Esophagus squamous epithelium (tissue), 5 donors: ENCODE data around the gene CDKN2B. TPM values are rescaled to one million over a fixed set of nuclear protein-coding genes. Genes with fewer than 3 reads are reported as not detected.

Source experiments
- DNase-seq: peaks from one replicate; lab custom pipeline; 2025; lab: John Stamatoyannopoulos, UW
- H3K27ac ChIP-seq, 4 donors: fragments of 200-600 bp; sonication (generic); one replicate each; pipeline ENCODE4 v1.5.1; 2016 to 2019; ENCODE audit warnings: mild to moderate bottlenecking in 1 of 4
- H3K27me3 ChIP-seq, 4 donors: fragments of 200-600 bp; sonication (generic); 1 replicate in 3 of 4; 2 replicates in 1 of 4; pipeline versions ENCODE4 v1.5.1 to v1.6.0; 2017 to 2021; ENCODE audit warnings: antibody characterized with exemption in 1 of 4
- H3K36me3 ChIP-seq, 3 donors: fragments of 200-600 bp; sonication (generic); one replicate each; pipeline ENCODE4 v1.5.1; 2016 to 2019
- H3K4me1 ChIP-seq, 3 donors: fragments of 200-600 bp; sonication (generic); one replicate each; pipeline ENCODE4 v1.5.1; 2017 to 2019
- H3K4me3 ChIP-seq, 4 donors: fragments of 200-600 bp; sonication (generic); 1 replicate in 3 of 4; 2 replicates in 1 of 4; pipeline ENCODE4 v1.5.1; 2016 to 2019; ENCODE audit warnings: mild to moderate bottlenecking in 2 of 4, moderate library complexity in 1 of 4
- H3K9me3 ChIP-seq, 3 donors: fragments of 200-600 bp; sonication (generic); one replicate each; pipeline ENCODE4 v1.5.1; 2016 to 2019
- POLR2A ChIP-seq, 4 donors: fragments of 450-650 bp; IDR thresholded peaks; one replicate each; pipeline ENCODE4 v1.6.1; 2017; ENCODE audit warnings: antibody characterized with exemption in 4 of 4, mild to moderate bottlenecking in 4 of 4, moderate library complexity in 3 of 4
- WGBS, 2 donors: methylation state at CpG; one replicate each; pipeline ENCODE4 v1.1.5; 2018; 5-methylcytosine and 5-hydroxymethylcytosine counted together
- intact Hi-C: fragments of 100-400 bp; cut with DNase I; formaldehyde crosslinking; loops from one replicate; pipeline ENCODE4 v1.15.0; 2022
- total RNA-seq, 4 donors: library from RNA; depleted of rRNA; stranded (reverse); fragments of >200 nt; gene quantifications; one replicate each; pipeline ENCODE4 v1.1.0, GENCODE V29; 2016
- TF ChIP-seq, protein P1 (sequence below), 6 experiments: fragments of 450-650 bp in 4 of 6; fragments of 200-600 bp in 2 of 6; sonication (generic) in 2 of 6; IDR thresholded peaks; one replicate each; pipeline ENCODE4 v1.5.1; 2016 to 2019; ENCODE audit warnings: antibody characterized with exemption in 6 of 6, mild to moderate bottlenecking in 4 of 6, moderate library complexity in 4 of 6
- donor health status: DM: yes; HTN: yes; CAD: no.

The CDKN2B gene
- total RNA-seq, 4 donors from 2014 or later, result 41.6 to 150 (median 87.6) TPM

- no peak overlapping the region for H3K27ac ChIP-seq
- 37 to 51% methylated on average over 9 of the region's 9 CpGs for whole genome bisulfite sequencing, 2 donors
- H3K9me3 ChIP-seq, result no peaks in the 10 kb centered on the region
- TF ChIP-seq POLR2A (IDR thresholded peaks at IDR 0.05), result no peak
- TF ChIP-seq, protein P1, sequence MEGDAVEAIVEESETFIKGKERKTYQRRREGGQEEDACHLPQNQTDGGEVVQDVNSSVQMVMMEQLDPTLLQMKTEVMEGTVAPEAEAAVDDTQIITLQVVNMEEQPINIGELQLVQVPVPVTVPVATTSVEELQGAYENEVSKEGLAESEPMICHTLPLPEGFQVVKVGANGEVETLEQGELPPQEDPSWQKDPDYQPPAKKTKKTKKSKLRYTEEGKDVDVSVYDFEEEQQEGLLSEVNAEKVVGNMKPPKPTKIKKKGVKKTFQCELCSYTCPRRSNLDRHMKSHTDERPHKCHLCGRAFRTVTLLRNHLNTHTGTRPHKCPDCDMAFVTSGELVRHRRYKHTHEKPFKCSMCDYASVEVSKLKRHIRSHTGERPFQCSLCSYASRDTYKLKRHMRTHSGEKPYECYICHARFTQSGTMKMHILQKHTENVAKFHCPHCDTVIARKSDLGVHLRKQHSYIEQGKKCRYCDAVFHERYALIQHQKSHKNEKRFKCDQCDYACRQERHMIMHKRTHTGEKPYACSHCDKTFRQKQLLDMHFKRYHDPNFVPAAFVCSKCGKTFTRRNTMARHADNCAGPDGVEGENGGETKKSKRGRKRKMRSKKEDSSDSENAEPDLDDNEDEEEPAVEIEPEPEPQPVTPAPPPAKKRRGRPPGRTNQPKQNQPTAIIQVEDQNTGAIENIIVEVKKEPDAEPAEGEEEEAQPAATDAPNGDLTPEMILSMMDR (IDR thresholded peaks at IDR 0.05), result no peak
- H3K4me3 ChIP-seq, result no peak overlapping the region
- H3K36me3 ChIP-seq, result no peaks in the 10 kb centered on the region
- intact Hi-C loops, result no loop called here
- DNase-seq, result no peak
- H3K27me3 ChIP-seq, result peaks cover 0 to 96% (median 22%) of the 10 kb centered on the region in 4 donors
- H3K4me1 ChIP-seq, result peaks cover 0 to 1% (median 0%) of the 10 kb centered on the region in 3 donors
Measured at GRCh38 chr9:21988056-21988990, 20.8 kb downstream of the CDKN2B start.

DNA sequence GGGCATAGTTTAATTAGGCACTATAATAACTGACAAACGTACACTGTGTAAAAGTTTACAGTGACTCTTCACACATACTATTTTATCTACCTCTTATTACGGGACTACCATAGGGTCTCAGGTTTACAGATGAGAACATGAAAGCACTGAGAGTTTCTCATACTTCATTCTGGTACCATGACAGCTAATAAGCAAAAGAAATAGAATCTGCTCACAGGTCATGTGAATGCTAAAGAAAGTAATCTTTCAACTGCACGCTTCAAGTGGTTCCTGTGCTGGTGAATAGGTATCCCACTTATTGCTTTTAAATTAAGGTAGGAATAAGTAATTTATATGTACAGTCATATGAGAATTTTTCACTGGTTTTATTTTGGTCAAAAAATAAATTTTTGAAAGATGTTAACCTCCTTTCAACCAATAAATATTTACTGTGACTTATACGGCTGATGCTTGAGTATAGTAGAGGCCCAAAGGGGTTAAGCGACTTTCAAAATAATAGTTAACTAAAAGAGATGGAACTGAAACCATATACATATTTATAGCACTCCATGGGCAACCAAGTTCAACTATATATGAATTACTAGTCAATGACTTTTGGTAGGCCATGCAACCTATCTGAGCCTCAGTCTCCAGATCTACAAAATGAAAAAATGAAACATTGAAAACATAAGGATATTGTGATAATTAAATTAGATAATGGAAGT is 23.0 kb downstream of the CDKN2B start:
- Histone ChIP-seq H3K27ac (no peak overlapping the region), H3K27me3 (peaks cover 0 to 100% (median 28%) of the 10 kb centered on the region in 4 donors), H3K9me3 (no peaks in the 10 kb centered on the region), H3K36me3 (no peaks in the 10 kb centered on the region), H3K4me3 (no peak overlapping the region), H3K4me1 (no peaks in the 10 kb centered on the region)
- DNase-seq, result no peak
- 78% methylated on average over 5 of the region's 5 CpGs for WGBS, 2 donors
- intact Hi-C loops, result no loop called here
- TF ChIP-seq, protein P1 (IDR thresholded peaks at IDR 0.05), result no peak

DNA sequence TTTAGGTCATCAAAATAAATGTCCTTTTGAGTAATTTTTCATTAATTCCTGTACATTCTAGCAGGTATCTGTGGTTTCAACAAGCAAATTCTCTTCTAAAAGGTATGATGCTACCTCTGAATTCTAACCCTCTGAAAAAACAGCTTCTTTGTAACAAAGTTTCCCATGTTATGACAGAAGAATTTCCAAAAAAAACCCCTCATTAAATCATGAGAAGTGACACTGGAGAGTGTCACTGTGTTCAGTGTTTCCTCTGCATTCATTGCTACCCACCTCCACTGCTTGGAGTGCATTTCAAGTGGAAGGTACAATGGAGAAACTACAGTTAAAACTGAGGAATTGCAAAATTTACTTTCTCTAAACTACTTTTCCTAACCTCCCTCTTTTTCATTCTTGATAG is 25.0 kb downstream of the CDKN2B start:
- H3K27ac ChIP-seq, result no peak overlapping the region
- no peaks in the 10 kb centered on the region for H3K36me3 ChIP-seq
- no peak overlapping the region for H3K4me3 ChIP-seq
- H3K4me1 ChIP-seq, result no peaks in the 10 kb centered on the region
- H3K27me3 ChIP-seq, result peaks cover 3 to 98% (median 26%) of the 10 kb centered on the region in 4 donors
- no peak for DNase-seq
- H3K9me3 ChIP-seq, result no peaks in the 10 kb centered on the region
- intact Hi-C loops, result no loop called here
- TF ChIP-seq, protein P1 (IDR thresholded peaks at IDR 0.05), result no peak
- TF ChIP-seq POLR2A (IDR thresholded peaks at IDR 0.05), result no peak

DNA sequence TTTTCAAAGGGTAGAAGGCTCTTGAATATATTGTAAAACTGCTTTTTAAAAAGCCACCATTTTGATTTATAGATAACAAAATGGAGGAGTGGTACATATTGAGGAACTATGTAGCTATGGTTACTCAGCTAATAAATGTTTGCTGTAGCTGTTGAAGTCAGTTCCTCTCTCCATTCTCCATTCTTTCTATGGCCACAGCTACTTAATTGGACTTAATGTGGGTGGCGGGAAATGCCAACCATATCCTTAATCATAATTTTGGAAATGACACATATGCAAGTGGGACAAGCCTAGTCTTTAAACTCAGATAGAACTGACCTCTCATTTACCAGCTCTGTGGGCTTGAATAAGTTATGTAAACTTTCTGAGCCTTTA is 25.6 kb downstream of the CDKN2B start:
- no peak overlapping the region for H3K27ac ChIP-seq
- TF ChIP-seq POLR2A (IDR thresholded peaks at IDR 0.05), result no peak
- TF ChIP-seq, protein P1 (IDR thresholded peaks at IDR 0.05), result no peak
- H3K4me3 ChIP-seq, result no peak overlapping the region
- no peaks in the 10 kb centered on the region for H3K36me3 ChIP-seq
- H3K9me3 ChIP-seq, result no peaks in the 10 kb centered on the region
- WGBS, 2 donors, result 37 to 76% methylated on average over 1 of the region's 1 CpG
- H3K27me3 ChIP-seq, result peaks cover 3 to 98% (median 27%) of the 10 kb centered on the region in 4 donors
- no peaks in the 10 kb centered on the region for H3K4me1 ChIP-seq
- DNase-seq, result no peak
- intact Hi-C loops, result no loop called here
